COLO668 (cell line): Measurements from ENCODE around the gene MAST4.
A peak's percentile ranks its signal among the peaks of the same experiment; 100 is the strongest.

ENCODE experiments used
- DNase-seq: peaks from one replicate; lab custom pipeline; 2025; ENCODE audit not compliant: unreplicated experiment; lab: John Stamatoyannopoulos, UW

The MAST4 gene

DNA sequence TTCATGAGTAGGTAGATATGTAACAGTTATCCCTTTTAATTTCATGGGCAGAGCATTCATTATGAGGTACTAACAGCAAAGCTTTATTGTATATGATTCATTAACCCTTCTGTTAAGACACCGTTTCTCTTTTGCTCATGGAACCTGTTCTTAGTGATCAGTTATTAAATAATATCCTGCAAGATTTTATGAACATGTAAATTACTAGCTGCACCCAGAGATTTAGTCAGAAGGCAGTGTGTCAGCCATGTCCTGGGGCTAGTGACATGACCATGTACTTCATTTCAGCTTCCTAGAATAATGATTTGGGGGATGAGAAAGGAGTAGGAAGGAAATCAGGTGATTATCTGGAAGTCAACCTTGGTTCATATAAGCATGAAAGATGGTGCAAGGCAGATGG lies 7.0 kb downstream of the MAST4 start:
- DNase-seq: no peak

DNA sequence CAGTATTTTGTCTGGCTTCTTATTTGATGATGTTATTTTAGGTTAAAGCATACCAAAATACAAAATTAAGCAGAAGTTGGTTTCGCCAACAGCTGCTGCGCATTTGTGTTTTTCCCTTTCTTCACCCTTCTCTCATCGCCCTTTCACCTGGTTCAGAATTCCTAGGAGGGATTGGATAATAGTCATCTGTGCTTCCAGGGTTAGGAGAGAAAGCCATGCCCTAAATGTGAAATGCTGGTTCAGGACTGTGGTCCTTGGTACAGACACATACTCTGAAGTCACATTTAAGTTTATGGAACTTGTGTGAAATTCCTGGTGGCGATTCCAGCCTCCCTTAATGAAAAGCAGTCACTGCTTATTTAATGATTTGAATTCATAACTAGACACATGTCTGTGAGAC lies 7.7 kb downstream of the MAST4 start:
- no peak for DNase-seq

DNA sequence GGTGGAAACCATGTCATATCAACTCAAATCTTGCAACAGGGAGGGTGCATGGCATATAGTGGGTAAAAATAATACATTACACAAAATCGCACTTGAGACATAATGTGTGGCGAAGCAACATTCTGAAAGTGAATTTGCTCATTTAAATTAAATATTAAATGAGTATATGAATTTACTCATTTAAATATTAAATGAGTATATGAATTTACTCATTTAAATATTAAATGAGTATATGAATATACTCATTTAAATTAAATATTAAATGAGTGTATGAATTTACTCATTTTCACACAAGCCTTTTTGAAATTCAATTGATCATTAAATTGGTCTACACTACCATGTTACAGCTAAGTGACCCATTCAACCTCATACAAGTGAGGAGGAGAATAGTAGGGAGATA lies 10.5 kb downstream of the MAST4 start:
- no peak for DNase-seq

GRCh38 chr5:66608501-66608900 lies 12.3 kb downstream of the MAST4 start:
- no peak for DNase-seq

DNA sequence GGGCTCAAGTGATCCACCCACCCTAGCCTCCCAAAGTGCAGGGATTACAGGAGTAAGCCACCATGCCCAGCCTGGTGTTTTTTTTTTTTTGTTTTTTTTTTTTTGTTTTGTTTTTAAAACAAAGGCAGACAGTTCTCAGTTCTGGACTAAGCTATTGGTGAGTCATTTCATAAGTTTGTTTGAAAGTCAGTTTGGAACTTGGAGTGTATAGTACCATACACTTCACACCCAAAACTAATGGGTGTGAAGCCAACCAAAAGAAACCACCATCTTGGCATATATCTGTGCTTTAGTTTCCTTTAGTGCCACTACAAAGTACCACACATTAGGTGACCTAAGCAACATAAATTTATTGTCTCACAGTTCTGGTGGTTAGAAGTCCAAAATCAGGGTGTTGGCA lies 13.4 kb downstream of the MAST4 start:
- DNase-seq: no peak

- DNase-seq: no peak
Measured at GRCh38 chr5:66612226-66612625, 16.0 kb downstream of the MAST4 start.

- no peak for DNase-seq
Measured at GRCh38 chr5:66615136-66615535, 18.9 kb downstream of the MAST4 start.

GRCh38 chr5:66615894-66616293 lies 19.7 kb downstream of the MAST4 start:
- no peak for DNase-seq

- no peak for DNase-seq
Measured at GRCh38 chr5:66616520-66617225, 20.5 kb downstream of the MAST4 start.

- DNase-seq: no peak
Measured at GRCh38 chr5:66617226-66617861, 21.2 kb downstream of the MAST4 start.

DNA sequence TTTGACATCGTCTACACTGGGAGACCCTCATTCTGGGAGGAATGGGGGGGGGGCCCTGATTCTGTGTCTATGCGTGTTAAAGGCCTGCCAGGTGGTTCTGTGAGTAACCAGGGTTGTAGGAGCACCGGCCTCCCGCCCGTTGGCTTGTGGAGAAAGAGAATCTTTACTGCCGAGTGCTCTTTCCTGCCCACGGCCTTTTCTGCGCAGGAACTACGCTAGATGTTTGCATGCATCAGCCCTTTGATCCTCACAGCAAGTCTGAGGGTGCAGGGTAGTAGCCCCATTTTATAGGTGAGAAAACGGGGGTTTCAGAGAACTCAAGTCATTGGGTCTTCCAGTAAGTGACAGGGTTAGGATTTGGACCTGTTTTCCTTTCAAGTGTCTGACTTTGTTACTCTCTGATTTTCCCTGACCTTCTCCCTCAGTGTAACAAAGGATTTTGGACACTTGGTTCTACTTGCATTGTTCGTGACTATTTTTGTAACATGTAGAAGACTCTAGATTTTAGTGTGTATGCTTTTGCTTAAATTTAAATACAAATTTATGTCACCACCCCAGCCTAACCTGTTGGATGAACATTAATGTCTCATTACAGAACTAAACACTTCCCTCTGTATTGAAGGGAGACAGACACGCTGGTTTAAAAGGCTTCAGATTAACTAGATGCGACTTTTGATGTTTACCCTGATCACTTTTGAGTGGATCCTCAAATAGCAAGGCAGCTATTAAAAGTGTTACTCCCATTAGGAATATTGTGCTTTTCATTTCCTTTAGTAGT lies 22.0 kb downstream of the MAST4 start:
- no peak for DNase-seq

DNA sequence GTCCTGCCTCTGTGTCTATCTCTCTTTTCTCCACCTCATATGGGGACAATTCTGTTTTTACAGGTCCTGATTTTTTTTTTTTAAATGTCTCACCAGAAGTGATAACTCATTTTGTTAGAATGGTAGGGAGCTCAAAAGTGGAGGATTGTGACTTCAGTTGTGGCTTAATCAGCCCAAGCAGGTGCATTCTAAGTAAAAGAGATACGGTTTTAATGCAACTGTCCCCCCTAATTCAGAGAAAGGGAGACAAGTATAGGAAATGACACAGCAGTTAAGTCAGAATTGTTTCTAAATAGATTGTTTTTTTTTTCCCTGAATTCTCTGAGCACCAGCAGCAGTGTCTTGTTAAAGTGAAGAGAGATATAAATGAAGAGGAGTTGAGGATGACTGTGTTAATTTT lies 24.5 kb downstream of the MAST4 start:
- no peak for DNase-seq

GRCh38 chr5:66621146-66621545 lies 25.0 kb downstream of the MAST4 start:
- no peak for DNase-seq

DNA sequence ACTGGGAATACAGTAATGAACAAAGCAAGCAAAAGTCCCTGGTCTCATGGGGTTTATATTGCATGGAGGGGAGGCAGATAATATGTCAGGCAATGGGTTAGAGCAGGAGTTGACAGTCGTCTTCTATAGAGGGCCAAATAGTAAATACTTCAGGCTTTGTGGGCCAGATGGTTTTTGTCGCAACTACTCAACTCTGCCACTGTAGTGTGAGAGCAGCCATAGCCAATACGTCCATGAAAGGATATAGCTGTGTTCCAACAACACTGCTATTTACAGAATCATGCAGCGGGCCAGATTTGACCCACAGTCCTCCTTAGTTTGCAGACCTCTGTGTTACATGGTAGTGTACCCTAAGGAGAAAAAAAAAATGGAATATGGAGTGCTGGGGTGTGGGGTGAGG lies 25.5 kb downstream of the MAST4 start:
- DNase-seq: no peak

DNA sequence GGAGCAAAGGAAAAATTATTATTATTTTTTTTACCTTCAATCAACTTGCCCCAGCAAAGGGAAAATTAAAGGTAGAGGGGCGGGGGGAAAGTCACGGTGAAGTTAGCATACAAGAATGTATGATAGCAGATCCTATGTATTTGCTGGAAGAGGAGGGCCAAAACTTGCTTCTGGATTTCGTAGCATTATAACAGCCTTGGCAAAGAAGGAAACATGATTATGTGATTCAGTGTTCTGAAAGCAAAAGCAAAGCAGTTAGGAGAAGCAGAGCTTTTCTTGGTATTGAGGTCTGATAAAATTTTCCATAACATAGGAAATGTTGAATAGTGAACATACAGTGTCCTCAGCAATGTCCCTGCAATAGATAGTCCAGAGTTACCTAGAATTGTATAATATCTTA lies 32.4 kb downstream of the MAST4 start:
- DNase-seq: no peak

DNA sequence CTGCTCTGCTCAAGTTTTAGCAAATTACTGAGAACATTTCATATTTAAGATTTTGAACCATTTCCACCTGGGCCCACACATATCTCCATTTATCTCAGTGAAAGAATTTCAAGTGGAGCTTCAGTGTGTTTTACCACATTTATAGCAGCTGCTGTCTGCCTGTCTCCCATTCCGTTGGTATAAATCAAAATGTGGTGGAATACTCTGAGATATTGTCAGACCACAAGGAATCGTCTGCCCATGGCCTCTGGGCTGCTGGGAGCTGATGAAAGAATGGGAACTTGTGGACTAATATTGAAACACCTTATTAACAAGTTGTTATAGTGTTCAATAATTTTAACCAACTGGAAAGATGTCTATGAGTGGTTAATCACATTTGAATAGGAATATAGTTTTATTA lies 33.3 kb downstream of the MAST4 start:
- no peak for DNase-seq

DNA sequence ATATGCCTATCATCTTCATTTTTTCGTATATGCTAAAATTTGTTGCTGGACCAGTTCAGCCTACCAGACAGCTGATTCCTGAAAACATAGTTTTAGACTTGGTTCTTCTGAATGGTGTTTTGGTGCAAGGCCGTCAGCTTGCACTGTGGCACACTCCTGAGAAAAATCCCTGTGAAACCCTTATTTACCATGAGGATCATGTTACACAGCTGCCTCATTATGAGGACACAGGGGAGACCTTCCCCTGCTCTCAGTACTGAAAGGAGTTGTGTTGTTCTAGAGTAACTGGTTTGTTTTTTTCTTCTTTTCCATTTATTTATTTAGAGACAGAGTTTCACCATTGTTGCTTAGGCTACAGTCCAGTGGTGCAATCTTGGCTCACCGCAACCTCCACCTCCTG lies 37.6 kb downstream of the MAST4 start:
- DNase-seq: peak; percentile 25

DNA sequence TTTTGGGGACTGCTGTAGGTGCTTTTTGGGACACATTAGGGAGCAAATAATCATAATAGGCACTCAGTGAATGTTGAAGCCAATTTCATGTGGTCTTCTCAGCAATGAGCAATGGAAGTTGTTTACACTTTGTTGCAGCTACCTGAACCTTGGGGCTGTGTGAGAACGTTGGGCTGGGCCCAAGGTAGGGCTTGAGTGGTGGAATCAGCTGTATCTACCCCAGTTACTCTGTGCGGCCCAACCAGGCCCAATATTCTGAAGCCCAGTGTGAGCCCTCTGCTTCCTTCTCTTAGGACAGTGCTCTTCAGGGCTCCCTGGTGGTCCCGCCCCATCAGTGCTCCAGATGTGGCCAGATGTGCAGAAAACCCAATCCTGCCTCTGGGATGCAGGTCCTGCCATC lies 38.4 kb downstream of the MAST4 start:
- no peak for DNase-seq

DNA sequence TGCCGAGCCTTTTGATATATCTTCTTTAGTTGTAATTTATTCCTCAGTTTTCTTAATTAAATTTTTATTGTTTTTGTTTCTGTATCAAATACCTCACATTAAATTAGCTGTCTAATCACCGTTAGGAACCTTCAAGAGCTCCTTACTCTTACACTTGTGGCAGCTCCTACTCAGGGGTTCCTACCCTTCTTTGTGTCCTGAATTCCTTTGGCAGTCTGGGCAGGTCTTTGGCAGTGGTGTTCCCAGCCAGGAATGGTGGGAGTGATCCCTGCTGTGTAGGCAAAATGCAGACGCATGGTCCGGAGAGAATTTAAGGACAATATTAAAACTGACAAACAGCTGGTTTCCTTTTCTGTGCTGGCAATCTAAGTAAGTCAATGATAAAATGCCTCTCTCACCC lies 41.8 kb downstream of the MAST4 start:
- no peak for DNase-seq

DNA sequence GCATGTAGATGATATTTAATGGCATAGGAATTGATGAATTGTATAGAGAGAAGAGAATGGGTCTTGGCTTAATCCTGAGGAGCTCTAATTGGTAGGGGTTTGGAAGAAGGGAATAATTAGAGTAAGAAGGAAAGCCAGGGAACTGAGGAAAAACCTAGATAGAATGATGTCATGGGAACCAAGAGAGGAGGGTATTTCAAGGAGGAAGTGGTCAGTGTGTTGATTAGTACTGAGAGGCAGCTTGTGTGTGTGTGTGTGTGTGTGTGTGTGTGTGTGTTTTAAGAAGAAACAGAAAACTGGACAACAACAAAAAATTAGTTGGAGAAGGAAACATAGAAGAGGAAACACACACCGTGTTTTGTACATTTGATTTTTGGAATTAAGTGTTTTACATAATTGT lies 42.8 kb downstream of the MAST4 start:
- no peak for DNase-seq

GRCh38 chr5:66642538-66642937 lies 46.3 kb downstream of the MAST4 start:
- DNase-seq: peak; percentile 12

DNA sequence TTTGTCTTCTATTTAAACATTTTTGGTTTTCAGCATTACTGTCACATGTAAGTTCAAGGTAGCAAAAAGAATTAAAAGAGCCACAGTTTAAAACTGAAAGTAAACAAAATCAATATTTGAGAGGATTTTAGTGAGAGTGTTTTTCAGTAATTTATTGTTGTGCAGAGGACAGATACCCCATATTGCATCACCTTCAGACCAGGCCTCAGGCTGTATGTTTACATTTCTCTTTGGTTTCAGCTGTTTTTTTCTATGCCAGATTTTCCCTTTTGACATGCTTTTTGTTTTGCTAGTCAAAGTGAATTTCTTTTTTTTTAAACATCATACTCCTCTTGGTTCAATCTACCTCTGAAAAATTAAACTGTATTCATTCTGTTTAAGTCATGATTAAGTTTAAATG lies 47.2 kb downstream of the MAST4 start:
- DNase-seq: no peak
